Measurements from ENCODE around the gene CP. TPM values are rescaled to one million over a fixed set of nuclear protein-coding genes. Genes with fewer than 3 reads are reported as not detected.
"Not testable (repeated sequence)": the region's sequence is repeated elsewhere in the genome, so short reads cannot be mapped to it uniquely, and the experiment has no call there.

Gene CP
- total RNA-seq, 2 donors from 2014 or later, result not detected

GRCh38 chr3:149217347-149217746 lies 4.3 kb downstream of the CP start:
- Mint-ChIP-seq H3K27me3 (peaks cover 0 to 8% of the 10 kb centered on the region in 2 donors), H3K9me3 (no peaks in the 10 kb centered on the region), H3K4me1 (ENCODE audit: low read depth in 2 of 2) (no peaks in the 10 kb centered on the region), H3K27ac (no peak overlapping the region), H3K36me3 (no peaks in the 10 kb centered on the region), H3K4me3 (no peak overlapping the region)
- DNase-seq (ENCODE audit: low spot score) (no peak), ATAC-seq (no peak)

- DNase-seq (ENCODE audit: low spot score), result no peak
- H3K4me3 Mint-ChIP-seq, result no peak overlapping the region
These were observed 5.3 kb downstream of the CP start for GRCh38 chr3:149216193-149216869.

GRCh38 chr3:149215515-149215914 lies 6.1 kb downstream of the CP start:
- no peak for ATAC-seq
- H3K27ac Mint-ChIP-seq, result no peak overlapping the region
- no peaks in the 10 kb centered on the region for H3K4me1 Mint-ChIP-seq (ENCODE audit: low read depth in 2 of 2)
- peaks cover 0 to 14% of the 10 kb centered on the region in 2 donors for H3K27me3 Mint-ChIP-seq
- no peak overlapping the region for H3K4me3 Mint-ChIP-seq
- H3K9me3 Mint-ChIP-seq, result no peaks in the 10 kb centered on the region
- no peaks in the 10 kb centered on the region for H3K36me3 Mint-ChIP-seq
- DNase-seq (ENCODE audit: low spot score), result no peak

More at GRCh38 chr3:149216193-149216869, 5.3 kb downstream of the CP start:
- H3K27me3 Mint-ChIP-seq, result peaks cover 0 to 8% of the 10 kb centered on the region in 2 donors
- no peaks in the 10 kb centered on the region for H3K4me1 Mint-ChIP-seq (ENCODE audit: low read depth in 2 of 2)
- no peak for ATAC-seq
- H3K36me3 Mint-ChIP-seq, result no peaks in the 10 kb centered on the region
- no peaks in the 10 kb centered on the region for H3K9me3 Mint-ChIP-seq
- H3K27ac Mint-ChIP-seq, result no peak overlapping the region

- Mint-ChIP-seq H3K4me1 (ENCODE audit: low read depth in 2 of 2) (no peaks in the 10 kb centered on the region), H3K9me3 (no peaks in the 10 kb centered on the region), H3K4me3 (no peak overlapping the region), H3K36me3 (no peaks in the 10 kb centered on the region), H3K27me3 (peaks cover 5 to 20% of the 10 kb centered on the region in 2 donors), H3K27ac (peak overlapping the region in 1 of 2 donors; percentile 72)
- ATAC-seq, result no peak
- no peak for DNase-seq (ENCODE audit: low spot score)
These were observed 6.9 kb downstream of the CP start for GRCh38 chr3:149214702-149215101.

GRCh38 chr3:149212386-149212785 lies 9.2 kb downstream of the CP start:
- no peak overlapping the region for H3K27ac Mint-ChIP-seq
- no peaks in the 10 kb centered on the region for H3K9me3 Mint-ChIP-seq
- ATAC-seq, result no peak
- no peak for DNase-seq (ENCODE audit: low spot score)
- H3K36me3 Mint-ChIP-seq, result no peaks in the 10 kb centered on the region
- peaks cover 6 to 33% of the 10 kb centered on the region in 2 donors for H3K27me3 Mint-ChIP-seq
- H3K4me3 Mint-ChIP-seq, result no peak overlapping the region
- no peaks in the 10 kb centered on the region for H3K4me1 Mint-ChIP-seq (ENCODE audit: low read depth in 2 of 2)

GRCh38 chr3:149209431-149209830 lies 12.2 kb downstream of the CP start:
- Mint-ChIP-seq H3K4me1 (ENCODE audit: low read depth in 2 of 2) (peaks cover 0 to 1% of the 10 kb centered on the region in 2 donors), H3K27me3 (peaks cover 12 to 54% of the 10 kb centered on the region in 2 donors), H3K27ac (no peak overlapping the region), H3K4me3 (no peak overlapping the region), H3K9me3 (no peaks in the 10 kb centered on the region), H3K36me3 (no peaks in the 10 kb centered on the region)
- no peak for ATAC-seq
- DNase-seq (ENCODE audit: low spot score), result no peak

GRCh38 chr3:149207475-149207874 lies 14.2 kb downstream of the CP start:
- H3K4me3 Mint-ChIP-seq, result no peak overlapping the region
- DNase-seq (ENCODE audit: low spot score) (no peak), ATAC-seq (no peak)
- no peak overlapping the region for H3K27ac Mint-ChIP-seq
- peaks cover 18 to 57% of the 10 kb centered on the region in 2 donors for H3K27me3 Mint-ChIP-seq
- peaks cover 7 to 12% of the 10 kb centered on the region in 2 donors for H3K4me1 Mint-ChIP-seq (ENCODE audit: low read depth in 2 of 2)
- H3K9me3 Mint-ChIP-seq, result no peaks in the 10 kb centered on the region
- H3K36me3 Mint-ChIP-seq, result no peaks in the 10 kb centered on the region

GRCh38 chr3:149204390-149204991 lies 17.1 kb downstream of the CP start:
- Mint-ChIP-seq H3K27me3 (peaks cover 19 to 53% of the 10 kb centered on the region in 2 donors), H3K27ac (no peak overlapping the region), H3K4me1 (ENCODE audit: low read depth in 2 of 2) (peaks cover 7 to 12% of the 10 kb centered on the region in 2 donors), H3K9me3 (no peaks in the 10 kb centered on the region), H3K4me3 (no peak overlapping the region), H3K36me3 (no peaks in the 10 kb centered on the region)
- ATAC-seq (no peak), DNase-seq (ENCODE audit: low spot score) (no peak)

GRCh38 chr3:149203758-149204157 lies 17.9 kb downstream of the CP start:
- no peaks in the 10 kb centered on the region for H3K9me3 Mint-ChIP-seq
- H3K27ac Mint-ChIP-seq, result no peak overlapping the region
- DNase-seq (ENCODE audit: low spot score), result no peak
- no peaks in the 10 kb centered on the region for H3K36me3 Mint-ChIP-seq
- H3K4me3 Mint-ChIP-seq, result peak overlapping the region; percentile 5
- peaks cover 7 to 12% of the 10 kb centered on the region in 2 donors for H3K4me1 Mint-ChIP-seq (ENCODE audit: low read depth in 2 of 2)
- peaks cover 21 to 50% of the 10 kb centered on the region in 2 donors for H3K27me3 Mint-ChIP-seq
- peak; percentile 52 to 75 for ATAC-seq

- H3K36me3 Mint-ChIP-seq, result no peaks in the 10 kb centered on the region
- H3K4me3 Mint-ChIP-seq, result no peak overlapping the region
- H3K27me3 Mint-ChIP-seq, result peaks cover 23 to 40% of the 10 kb centered on the region in 2 donors
- no peak overlapping the region for H3K27ac Mint-ChIP-seq
- peaks cover 7 to 18% of the 10 kb centered on the region in 2 donors for H3K4me1 Mint-ChIP-seq (ENCODE audit: low read depth in 2 of 2)
- ATAC-seq (no peak), DNase-seq (ENCODE audit: low spot score) (no peak)
- no peaks in the 10 kb centered on the region for H3K9me3 Mint-ChIP-seq
These were observed 22.2 kb downstream of the CP start for GRCh38 chr3:149199474-149199873.

- ATAC-seq, result no peak
- Mint-ChIP-seq H3K9me3 (no peaks in the 10 kb centered on the region), H3K27ac (no peak overlapping the region), H3K27me3 (peaks cover 17 to 32% of the 10 kb centered on the region in 2 donors), H3K4me1 (ENCODE audit: low read depth in 2 of 2) (peaks cover 1 to 9% of the 10 kb centered on the region in 2 donors), H3K4me3 (no peak overlapping the region), H3K36me3 (no peaks in the 10 kb centered on the region)
- no peak for DNase-seq (ENCODE audit: low spot score)
These were observed 23.0 kb downstream of the CP start for GRCh38 chr3:149198611-149199010.

- Mint-ChIP-seq H3K27ac (no peak overlapping the region), H3K27me3 (peaks cover 17 to 29% of the 10 kb centered on the region in 2 donors), H3K4me3 (peak overlapping the region; percentile 34), H3K4me1 (ENCODE audit: low read depth in 2 of 2) (peaks cover 0 to 7% of the 10 kb centered on the region in 2 donors), H3K36me3 (no peaks in the 10 kb centered on the region), H3K9me3 (no peaks in the 10 kb centered on the region)
- ATAC-seq (no peak), DNase-seq (ENCODE audit: low spot score) (no peak)
These were observed 24.0 kb downstream of the CP start for GRCh38 chr3:149197669-149198068.

GRCh38 chr3:149196805-149197592 lies 24.6 kb downstream of the CP start:
- not testable (repeated sequence) for H3K9me3 Mint-ChIP-seq; DNase-seq (ENCODE audit: low spot score); ATAC-seq; H3K36me3 Mint-ChIP-seq; H3K27ac Mint-ChIP-seq; H3K4me1 Mint-ChIP-seq (ENCODE audit: low read depth in 2 of 2)
- Mint-ChIP-seq H3K27me3 (peaks cover 14 to 26% of the 10 kb centered on the region in 2 donors), H3K4me3 (peak overlapping the region; percentile 34)

- no peak for ATAC-seq
- Mint-ChIP-seq H3K36me3 (no peaks in the 10 kb centered on the region), H3K4me1 (ENCODE audit: low read depth in 2 of 2) (peaks cover 0 to 7% of the 10 kb centered on the region in 2 donors), H3K27ac (peak overlapping the region in 1 of 2 donors; percentile 57), H3K9me3 (no peaks in the 10 kb centered on the region), H3K4me3 (no peak overlapping the region), H3K27me3 (peaks cover 18 to 29% of the 10 kb centered on the region in 2 donors)
- DNase-seq (ENCODE audit: low spot score), result no peak
These were observed 26.4 kb downstream of the CP start for GRCh38 chr3:149195221-149195620.

Data from natural killer cell treated with Interleukin-12 subunit alpha and Interleukin-12 subunit beta and Interleukin-15 and Interleukin-18, amount 100 ng/mL, for 72 hours (primary cell).